Activated CD8-positive, alpha-beta memory T cell treated with anti-CD3 and anti-CD28 coated beads for 24 hours (primary cell): ENCODE measurements around the gene SKIDA1.

ENCODE experiments used
- DNase-seq: peaks from one replicate; pipeline ENCODE4 v3.0.0-alpha.2; 2020

SKIDA1 gene

DNA sequence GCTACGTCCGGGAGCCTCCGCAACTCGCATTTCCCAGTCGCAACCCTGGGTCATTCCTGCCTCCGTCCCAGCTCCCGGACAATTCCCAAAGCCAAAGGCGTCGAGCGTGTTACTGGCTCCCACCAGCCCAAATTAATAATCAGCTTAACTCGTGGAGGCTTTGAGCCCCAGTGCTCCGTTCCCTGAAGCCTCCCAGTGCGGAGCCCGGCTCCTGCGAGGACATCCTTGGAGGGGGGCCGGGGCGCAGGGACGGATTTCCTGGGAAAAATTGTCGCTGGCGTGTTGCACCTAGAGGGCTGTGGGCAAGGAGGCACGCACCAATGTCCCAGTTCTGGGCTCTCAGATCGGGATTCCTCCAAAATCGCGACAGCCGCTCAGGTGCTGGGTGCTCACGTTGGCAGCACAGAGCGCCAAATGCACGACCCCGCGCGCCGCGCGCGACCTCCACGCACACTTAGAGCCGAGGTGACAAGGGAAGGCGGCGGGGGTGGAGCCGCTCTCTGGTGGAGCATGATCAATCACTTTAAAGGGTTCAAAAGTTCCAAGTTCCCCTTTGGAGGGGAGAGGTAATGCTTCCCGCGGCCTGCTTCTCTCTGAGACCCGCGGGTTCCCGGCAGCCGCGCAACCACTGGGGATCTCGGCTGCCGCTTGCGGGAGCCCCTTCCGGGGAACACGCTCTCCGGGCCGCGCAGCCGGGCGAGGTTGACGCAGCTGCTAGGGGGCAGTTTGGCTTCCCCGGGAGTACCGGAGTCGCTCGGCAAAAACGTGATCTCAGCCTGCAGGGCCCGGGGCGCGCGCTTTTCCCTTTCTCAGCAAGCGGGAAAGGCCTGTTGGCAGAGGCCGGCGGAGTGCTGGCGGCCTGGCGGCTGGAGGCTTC is 25.5 kb downstream of the SKIDA1 start:
- DNase-seq = no peak

DNA sequence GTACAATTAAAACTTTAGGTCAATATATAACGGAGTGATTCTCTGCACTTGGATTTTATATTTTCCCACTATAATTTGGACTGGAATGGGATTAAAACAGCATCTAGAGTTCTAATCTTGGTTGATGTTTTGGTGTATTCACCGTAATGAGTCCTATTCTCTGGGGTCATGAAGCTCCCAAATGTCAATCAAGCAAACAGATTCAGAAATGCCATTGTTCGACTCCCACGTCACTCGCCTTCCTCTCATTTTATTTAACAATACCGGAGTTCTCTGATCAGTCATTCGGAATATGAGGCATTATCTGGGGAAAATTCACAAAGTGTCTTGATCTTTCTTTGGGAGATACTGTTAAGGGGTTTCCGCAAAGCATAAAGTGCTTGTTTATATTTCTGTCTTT is 26.5 kb downstream of the SKIDA1 start:
- DNase-seq = no peak

DNA sequence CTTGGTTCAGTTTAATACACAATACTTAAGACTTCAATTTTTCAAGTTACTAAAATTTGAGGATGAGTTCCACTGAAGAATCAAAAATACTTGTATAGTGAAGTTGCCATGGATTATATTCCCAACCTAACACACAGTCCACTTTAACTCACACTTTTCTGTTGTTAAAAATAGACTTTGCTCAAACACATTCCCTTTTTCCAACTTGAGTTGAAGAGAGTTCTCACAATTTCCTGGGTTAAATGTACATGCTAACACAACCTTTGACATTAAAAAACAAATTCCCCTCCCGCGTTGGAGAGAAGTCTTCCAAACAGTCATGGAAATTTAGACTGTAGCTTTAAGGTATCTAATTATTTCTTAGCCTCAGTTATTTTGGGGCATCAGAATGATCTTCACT is 27.1 kb downstream of the SKIDA1 start:
- DNase-seq = no peak

DNA sequence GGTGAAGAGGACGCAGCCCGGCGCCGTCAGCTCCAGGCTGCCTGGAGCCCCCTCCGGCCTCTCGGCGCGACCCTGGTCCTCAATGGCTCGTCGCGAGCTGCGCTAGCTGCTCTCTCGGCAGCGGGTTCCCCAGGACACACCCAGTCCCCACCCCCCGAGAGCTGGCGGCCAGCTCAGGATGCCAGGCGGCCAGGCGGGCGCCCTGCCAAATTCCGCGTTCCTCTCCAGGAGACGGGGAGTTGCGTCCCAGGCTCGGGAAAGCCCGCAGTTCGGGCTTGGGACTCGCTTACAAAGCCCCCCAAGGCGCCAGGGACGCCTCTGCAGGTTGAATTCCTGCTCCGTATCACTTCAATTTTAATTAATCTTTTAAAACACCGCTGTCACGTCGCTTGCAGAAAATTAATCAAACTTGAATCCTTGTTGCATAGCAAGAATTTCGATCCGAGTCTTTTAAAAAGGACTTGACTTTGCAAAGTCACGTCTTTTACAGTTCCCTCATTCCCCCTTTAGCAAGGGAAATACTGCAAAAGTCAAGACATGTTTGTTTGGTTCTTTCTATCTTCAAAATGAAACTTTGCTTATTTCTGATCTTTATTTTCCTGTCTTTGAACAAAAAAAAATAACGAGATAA is 28.2 kb downstream of the SKIDA1 start:
- DNase-seq = peak; percentile 72

DNA sequence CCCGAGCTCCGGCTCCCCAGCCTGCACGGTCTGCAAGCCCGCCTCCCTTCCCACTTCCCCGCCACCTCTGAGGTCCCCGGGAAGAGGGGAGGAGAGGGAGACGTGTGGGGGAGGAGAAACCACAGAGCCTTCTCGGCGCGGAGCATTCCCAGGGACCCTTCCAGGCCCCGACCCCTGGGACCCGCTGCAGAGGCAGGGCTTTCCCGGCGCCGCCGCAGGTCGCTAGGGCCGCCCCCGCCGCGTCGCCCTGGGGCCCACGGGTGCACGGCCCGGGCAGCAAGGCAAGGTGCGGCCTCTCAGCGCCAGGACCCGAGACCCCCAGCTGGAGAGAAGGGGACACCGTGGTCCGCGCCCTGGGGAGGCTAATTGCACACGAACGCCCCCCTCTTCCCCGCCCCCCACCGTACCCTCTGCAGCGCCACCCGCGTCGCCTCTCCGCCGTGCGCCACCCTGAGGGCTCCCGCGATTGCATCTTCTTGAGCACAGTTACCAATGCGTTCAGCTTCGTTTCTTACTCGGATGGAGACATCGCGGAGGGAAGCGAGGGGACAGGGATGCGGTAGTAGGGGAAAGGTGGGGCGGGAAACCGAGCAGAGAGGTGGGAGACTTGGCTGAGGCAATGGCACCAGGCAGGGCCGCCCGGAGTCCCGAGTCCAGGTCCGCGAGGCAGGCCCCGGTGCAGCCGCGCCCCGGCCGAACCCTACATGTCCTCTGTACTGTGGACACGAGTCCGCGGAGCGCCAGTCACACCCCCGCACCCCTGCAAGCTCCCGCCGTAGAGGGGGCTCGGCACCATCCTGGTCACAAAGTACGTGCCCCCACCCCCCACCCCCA is 28.9 kb downstream of the SKIDA1 start:
- DNase-seq = peak; percentile 83

DNA sequence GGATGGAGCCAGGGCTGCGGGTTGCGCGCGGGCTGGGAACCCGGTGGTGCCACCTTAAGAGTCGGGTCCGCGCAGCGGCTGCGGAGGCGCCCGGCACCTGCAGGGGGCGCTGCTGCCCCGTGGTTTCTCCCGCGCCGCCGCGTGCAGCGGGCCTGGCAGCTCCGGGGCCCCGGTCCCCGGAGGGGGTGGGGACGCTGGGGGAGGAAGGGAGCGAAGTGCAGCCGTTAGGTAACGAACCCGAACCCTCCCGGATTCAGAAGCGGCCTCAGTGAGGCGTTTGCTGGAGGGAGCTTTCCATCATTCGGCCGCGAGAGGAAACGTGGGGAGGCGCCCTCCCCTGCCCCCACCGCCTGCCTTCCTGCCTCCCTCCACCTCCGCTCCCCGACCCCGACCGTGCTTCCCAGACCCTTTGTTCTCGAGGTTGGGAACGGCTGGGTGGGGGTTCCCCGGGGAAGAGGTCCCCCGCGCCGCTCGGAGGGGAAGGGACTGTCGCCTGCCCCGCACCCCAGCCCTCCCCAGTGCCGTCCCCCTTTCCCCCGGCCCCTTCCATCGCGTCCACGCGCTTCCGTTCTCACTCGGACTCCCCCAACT is 29.6 kb downstream of the SKIDA1 start:
- DNase-seq = peak; percentile 98

DNA sequence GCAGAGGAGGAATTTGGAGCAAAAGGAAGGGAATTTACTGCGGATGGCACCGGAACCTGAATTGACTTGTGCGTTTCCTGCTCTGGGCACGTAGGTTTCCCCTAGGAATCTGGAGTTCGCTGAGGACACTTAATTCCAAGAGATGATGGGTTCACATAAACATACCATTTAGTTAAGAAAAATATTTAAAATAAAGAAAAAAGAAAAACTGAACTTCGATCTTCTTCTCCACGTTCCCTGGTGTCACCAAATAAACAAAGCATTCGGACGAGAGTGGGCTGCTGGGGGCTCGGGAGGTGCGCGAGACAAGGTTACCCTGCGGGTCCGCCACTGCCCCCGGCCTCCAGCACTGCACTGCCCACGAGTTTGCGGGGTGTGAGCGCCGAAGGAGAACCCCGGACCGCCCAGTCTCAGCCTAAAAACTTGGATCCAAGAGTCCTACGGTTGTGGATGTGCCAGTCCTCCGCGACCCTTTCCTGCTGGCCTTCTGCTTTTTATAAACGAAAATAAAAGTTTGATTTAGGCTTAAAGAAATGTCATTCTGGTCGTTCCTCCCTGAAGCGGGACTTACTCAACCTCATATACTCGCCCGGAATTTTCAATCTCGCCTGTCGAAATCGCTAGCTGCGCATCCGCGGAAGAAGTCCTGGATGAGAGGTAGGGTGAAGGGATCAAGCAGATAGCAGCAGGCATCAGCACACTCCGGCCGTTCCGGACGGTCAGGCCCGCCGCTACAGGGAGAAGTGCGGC is 30.3 kb downstream of the SKIDA1 start:
- DNase-seq = no peak

DNA sequence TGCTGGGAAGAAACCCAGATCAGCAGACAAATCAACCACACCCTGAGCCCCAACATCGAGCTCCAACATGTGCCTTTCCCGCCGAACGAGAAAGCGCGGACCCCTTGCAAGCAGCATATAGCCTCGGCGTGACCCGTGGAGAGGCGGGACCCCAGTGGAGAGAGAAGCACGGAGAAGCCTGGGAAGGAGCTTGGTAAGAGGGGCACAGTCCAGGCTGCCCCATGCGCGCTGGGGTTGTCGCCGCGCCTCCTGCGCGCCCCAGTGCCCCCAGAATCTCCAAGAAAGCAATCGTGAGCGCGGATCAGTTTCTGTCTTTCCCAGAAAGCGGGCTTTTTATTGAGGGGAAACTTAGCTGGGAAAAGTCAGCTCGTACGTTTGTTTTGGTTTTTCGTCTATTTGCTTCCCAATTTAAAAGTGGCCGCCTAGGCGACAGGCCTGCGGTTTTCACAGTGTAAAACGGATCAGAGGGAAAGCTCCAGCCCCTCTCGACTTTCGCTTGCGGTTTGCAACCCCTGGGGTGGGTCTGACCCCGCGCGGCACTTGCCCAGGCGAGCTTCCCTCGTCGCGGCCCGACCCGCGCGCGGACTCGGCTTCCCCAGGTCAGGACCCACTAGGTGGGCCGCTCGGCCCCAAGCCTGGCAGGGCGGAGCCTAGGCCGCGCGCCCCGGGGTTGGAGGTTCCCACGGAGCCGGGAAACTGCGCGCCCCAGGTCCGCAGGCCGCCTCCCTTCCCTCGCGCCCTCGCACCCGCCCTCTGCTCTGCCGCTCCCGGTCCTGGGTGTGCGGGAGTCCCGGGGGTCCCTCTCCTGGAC is 31.1 kb downstream of the SKIDA1 start:
- DNase-seq = no peak

DNA sequence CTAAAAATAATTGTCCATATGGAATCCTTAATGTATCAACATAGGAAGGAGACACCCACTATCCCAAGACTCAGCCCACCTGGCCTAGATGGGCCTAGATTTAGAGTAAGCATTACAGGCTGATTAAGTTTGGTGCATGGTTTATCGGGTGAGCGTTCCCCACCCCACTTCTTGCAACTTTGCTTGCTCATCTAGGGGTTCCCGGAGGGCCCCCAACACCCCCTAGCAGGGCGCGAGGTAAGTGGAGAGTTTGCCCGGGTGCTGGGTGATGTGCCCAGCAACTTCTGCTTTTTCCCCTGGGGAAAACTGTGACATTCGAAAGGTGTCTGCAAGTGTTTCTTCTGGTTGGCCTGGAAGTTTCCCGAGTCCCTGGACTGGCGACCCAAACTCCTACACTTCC is 31.7 kb downstream of the SKIDA1 start:
- no peak for DNase-seq

DNA sequence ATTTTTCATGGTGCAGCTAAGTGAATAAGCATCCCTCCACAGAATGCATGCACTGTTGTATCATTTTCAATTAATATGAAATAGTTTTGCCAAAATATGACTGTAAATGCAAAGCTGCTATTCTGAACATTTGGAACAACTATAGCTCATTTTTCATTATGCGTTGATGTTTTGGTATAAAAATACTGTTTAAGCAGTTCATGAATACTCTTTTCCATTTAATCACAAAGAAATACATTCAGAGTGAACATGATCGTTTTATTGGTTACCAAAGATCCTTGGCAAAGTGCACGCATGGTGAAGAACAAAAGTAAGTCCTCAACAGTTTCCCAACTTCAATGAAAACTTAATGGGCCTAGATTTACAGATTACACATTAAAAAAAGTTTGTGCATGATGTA is 33.1 kb downstream of the SKIDA1 start:
- DNase-seq = no peak

DNA sequence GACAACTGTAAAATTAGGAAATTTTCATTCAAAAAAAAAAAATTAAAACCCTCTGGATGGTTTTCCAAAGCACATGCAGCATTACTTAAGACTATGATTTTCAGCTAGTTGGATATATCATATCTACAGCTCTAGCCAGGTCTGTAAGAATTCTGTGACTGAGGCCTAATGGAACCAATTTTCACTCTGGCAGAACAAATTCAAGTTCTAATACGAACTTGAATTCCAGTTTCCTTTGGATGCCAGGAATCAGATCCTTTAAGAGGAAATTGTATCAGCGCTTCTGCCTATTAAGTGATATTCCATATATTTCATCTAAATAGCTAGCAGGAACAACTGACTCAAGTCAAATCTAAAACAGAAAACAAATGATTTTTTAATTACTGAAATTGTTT is 34.8 kb downstream of the SKIDA1 start:
- no peak for DNase-seq

DNA sequence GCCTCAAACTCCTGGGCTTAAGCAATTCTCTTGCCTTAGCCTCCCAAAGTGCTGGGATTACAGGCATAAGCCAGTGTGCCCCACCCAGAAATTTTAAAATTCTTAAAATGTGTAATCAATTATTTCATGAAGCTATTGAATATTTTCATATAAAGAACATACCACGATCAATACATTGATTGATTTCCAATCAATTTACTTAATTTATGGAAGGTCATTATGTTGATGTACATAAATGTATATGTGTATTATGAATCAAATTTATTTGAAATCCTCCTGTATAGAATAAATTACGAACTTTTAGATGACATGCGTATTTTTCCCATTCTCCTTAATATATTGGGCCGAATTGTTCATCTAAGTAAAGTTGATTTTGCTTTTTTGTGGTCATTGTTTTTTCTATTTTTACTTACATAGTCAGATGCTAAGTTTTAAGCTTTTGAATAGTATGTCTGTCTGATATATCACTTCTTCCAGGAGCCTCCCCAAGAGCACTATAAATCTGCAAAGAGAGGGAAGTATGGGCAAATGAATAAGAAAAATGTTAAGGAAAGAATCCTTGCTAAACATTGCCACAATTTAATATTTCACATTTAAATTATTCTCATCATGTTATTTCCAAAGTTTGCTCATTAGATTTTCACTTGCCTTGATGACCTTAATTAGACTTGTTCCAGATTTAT is 35.3 kb downstream of the SKIDA1 start:
- DNase-seq = no peak

DNA sequence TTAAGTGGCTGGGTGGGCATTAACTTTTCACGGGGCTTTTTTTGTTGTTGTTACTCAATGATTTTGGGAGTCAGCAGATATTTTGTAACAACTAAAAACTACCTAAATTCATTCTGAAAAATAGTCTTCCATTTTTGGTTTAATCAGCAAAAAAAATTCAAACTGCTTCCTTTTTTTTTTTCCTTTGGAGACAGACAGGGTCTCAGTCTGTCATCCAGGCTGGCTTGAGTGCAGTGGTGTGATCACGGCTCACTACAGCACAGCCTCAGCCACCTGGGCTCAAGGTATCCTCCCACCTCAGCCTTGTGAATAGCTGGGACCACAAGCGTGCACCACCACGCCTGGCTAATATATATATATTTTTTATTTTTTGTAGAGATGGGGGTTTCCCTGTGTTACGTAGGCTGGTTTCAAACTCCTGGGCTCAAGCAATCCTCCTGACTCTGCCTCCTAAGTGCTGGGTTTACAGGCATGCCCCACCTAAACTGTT is 36.5 kb downstream of the SKIDA1 start:
- no peak for DNase-seq

DNA sequence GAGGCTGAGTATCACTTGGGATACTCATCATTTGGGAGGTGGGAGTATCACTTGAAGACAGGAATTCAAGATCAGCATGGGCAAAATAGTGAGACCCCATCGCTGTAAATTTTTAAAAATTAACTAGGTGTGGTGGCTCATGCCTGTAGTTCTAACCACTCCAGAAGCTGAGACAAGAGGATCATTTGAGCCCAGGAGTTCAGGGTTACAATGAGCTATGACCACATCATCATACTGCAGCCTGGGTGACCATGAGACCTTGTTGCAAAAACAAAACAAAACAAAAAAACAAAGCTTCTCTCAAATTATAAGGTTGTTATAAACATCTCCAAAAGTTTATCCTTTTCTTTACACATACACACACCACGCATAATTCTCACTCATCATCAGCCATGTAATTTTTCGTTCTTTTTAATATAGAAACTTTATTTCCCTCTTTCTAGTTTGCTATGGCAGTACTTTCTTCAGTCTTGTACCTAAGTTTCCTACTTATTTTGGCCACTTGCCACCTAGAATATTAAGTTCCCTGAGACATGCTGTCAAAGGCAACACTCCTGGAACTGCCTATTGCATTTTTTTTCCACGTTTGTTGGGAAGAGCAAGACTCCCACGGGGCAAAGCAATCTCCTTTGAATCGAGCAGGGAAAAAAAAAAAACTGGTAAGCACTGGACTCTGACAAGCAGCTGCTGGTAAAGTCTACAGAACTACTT is 37.1 kb downstream of the SKIDA1 start:
- no peak for DNase-seq

DNA sequence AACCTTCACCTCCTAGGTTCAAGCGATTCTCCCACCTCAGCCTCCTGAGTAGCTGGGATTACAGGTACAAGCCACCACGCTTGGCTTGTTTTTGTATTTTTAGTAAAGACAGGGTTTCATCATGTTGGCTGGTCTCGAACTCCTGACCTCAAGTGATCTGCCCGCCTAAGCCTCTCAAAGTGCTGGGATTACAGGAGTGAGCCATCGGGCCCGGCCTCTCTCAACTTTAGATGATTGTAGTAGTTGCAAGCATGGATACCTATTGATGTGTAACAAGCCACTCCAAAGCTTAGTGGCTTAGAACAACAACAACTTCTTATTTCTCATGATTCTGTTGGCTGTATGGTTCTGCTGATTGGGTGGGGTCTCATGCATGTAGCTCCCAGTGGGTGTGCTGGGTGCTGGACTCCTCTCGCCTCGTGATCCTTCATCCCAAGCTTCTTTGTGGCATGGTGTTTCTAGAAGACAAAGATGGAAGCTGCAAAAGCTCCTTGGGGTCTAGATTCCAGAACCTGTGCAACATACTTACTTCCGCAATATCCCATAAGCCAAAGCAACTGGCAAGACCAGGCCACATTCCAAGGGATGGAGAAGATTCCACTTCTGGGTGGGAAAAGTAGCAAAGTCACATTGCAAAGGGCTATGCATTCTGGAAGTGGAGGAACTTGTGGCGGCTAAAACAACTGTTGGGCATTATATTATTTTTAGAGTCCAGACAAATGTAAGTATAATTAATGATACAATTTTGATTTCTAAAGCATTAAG is 37.9 kb downstream of the SKIDA1 start:
- no peak for DNase-seq

DNA sequence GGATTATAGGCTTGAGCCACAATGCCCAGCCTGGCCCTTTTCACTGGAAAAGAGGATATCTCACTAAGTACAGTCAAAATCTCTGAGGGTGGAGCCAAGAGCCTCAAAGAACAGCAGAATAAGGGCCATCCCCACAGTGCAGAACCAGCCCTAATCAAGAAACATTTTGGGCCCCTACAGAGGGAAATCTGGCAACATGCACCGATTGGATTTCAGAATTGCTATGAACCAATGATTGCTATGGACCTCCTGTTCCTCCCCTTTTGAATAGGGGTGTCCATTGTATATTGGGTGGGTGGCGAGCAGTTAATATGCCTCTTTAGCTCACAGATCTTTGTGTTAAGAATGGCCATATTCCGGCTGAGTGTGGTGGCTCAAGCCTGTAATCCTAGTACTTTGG is 42.7 kb downstream of the SKIDA1 start:
- DNase-seq = no peak

DNA sequence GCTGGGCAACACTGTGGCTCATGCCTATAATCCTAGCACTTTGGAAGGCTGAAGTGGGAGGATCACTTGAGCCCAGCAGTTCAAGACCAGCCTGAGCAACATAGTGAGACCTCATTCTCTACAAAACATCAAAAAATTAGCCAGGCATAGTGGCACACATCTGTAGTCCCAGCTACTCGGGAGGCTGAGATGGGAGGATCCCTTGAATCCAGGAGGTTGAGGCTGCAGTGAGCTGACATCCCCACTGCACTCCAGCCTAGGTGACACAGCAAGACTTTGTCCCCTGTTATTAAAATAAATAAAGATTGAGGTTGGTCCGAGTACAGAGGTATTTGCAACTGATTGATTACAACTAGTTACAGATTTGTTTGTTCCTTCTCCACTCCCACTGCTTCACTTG is 44.1 kb downstream of the SKIDA1 start:
- DNase-seq = no peak

DNA sequence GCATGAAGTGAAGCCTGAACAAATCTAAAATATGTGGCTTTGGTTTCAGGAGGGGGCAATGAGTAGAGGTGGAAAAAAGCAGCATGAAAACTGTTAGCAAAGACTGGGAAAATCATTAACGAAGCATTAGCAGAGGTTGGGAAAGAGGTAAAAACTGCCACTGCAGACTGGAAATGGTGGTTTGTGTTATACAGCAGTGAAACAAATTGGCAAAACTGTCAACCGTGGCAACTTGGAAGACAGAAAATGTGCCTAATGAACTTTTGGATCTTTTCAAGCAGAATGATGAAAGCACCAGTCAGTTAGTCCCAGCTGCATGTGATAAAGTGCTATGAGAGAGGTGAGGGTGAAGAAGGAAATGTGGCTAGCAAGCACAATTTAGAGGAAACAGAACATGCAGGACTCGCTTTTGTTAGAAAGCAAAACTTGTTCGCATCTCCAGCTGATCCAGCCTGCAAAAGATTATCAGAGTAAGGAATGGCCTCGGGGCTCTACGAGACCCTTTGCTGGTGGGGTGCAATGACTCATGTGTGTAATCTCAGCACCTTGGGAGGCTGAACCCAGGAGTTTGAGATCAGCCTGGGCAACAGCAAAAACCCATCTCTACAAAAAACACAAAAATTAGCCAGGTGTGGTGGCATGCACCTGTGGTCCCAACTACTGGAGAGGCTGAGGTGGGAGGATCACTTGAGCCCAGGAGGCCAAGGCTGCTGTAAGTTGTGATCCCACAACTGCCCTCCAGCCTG is 45.7 kb downstream of the SKIDA1 start:
- DNase-seq = no peak

DNA sequence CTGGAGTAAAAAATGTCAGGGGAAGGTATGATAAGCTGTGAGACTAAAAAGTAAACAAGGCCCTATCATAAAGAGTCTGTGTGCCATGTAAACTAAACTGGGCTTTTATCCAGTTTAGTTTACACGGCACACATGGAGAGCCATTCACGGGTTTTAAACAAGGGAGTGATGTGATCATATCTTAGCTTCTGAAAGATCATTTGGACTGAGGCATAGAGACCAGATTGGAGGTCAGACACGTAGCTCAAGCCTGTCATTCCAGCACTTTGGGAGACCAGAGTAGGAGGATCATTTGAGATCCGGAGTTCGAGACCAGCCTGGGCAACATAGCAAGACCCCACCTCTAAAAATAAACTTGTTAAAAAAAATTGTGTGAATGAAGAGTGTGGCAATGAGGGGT is 50.1 kb downstream of the SKIDA1 start:
- DNase-seq = no peak
